ENCODE measurements around the gene ABL2.

ABL2 gene

DNA sequence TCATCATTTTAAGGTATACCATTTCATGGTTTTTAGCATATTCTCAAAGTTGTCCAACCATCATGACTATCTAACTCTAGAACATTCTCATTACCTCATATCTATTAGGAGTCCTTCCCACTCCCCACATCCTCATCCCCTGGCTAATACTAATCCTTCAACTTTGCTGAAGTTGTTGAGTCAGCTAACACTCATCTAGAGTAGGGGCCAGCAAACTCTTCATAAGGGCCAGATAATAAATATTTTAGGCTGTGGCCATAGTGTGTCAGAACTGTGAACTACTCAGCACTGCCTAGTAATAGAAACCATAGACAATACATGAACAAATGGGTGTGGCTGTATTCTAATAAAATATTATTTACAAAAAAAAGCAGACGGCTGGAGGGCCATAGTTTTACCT lies 104.6 kb downstream of the ABL2 start:
- no peak for DNase-seq (ENCODE audit: low read depth)
- TF ChIP-seq, protein P1, sequence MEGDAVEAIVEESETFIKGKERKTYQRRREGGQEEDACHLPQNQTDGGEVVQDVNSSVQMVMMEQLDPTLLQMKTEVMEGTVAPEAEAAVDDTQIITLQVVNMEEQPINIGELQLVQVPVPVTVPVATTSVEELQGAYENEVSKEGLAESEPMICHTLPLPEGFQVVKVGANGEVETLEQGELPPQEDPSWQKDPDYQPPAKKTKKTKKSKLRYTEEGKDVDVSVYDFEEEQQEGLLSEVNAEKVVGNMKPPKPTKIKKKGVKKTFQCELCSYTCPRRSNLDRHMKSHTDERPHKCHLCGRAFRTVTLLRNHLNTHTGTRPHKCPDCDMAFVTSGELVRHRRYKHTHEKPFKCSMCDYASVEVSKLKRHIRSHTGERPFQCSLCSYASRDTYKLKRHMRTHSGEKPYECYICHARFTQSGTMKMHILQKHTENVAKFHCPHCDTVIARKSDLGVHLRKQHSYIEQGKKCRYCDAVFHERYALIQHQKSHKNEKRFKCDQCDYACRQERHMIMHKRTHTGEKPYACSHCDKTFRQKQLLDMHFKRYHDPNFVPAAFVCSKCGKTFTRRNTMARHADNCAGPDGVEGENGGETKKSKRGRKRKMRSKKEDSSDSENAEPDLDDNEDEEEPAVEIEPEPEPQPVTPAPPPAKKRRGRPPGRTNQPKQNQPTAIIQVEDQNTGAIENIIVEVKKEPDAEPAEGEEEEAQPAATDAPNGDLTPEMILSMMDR (conservative IDR thresholded peaks at IDR 0.05; ENCODE audit: low read depth, low read length), result no peak
- H3K4me3 ChIP-seq (ENCODE audit: low read length), result no peak overlapping the region

DNA sequence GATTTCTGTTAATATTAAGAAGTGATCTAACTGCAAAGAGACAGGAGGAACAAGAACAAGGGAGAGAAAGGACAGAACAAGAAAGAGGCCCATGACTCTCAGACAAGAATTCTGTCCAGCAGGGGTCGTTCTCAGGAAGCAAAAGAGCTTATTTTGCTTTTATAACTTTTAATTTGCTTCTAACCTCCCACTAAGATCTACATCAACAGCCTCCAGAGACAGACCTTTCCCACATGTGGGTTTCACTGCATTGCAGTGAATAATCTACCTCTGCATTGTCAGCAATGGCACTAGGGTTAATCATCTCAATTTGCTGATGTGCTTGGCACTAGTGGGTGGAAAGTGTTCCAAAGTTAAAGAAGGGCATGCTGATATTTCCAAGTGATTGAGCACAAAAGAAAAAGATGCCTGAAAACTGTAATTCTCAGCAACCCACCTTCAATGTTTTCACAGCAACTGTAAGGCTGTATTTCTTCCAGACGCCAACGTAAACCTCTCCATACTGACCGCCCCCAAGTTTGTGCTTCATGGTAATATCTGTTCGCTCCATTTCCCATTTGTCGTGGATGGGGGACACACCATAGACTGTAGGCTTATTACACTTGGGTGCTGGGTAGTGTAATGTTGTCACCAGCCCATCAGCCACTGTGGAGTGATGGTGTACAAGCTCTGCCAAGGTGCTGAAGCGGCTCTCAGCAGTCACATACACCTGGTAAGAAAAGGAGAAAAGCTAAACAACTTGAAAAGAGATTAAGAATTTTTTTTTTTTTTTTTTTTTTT lies 108.1 kb downstream of the ABL2 start:
- no peak for DNase-seq (ENCODE audit: low read depth)
- no peak overlapping the region for H3K4me3 ChIP-seq (ENCODE audit: low read length)
- TF ChIP-seq, protein P1 (conservative IDR thresholded peaks at IDR 0.05; ENCODE audit: low read depth, low read length), result peak; percentile 53

DNA sequence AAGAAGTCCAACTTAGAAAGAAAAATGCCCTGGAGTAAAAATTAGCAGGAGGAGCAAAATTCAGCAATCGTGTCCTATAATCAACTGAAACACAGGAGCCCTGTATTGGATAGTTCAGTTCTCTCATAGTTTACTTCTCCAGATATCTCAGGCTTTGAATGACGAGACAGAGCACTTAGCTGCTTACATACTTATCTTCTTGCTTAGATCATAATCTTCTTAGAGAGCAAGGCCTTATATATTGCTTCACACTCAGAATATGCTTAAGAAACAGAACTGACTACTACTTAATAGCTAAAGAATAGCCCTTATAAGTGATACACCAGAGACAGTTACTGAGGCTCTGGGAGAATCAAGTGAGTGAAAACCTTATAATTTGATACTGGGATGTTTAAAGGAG lies 108.7 kb downstream of the ABL2 start:
- TF ChIP-seq, protein P1 (conservative IDR thresholded peaks at IDR 0.05; ENCODE audit: low read depth, low read length), result no peak
- no peak for DNase-seq (ENCODE audit: low read depth)
- no peak overlapping the region for H3K4me3 ChIP-seq (ENCODE audit: low read length)

DNA sequence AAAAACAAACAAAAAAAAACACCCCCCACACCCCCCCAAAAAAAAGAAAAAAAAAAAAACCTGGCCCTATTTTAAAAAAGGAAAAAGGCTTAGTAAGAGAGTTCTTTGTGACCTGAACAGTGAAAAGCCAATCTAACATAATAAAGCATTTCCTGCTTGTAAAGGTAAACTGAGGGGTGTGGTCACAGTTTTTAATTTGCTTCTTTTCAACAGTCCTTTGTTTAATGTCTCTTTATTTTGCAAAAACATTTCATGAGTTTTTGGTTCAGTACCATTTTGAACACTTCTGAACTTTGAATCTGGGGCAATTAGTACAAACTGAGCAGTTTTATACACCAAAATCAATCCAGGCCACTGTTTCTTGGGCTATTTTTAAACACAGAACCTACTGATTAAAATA lies 110.0 kb downstream of the ABL2 start:
- TF ChIP-seq, protein P1 (conservative IDR thresholded peaks at IDR 0.05; ENCODE audit: low read depth, low read length), result no peak
- no peak overlapping the region for H3K4me3 ChIP-seq (ENCODE audit: low read length)
- no peak for DNase-seq (ENCODE audit: low read depth)

DNA sequence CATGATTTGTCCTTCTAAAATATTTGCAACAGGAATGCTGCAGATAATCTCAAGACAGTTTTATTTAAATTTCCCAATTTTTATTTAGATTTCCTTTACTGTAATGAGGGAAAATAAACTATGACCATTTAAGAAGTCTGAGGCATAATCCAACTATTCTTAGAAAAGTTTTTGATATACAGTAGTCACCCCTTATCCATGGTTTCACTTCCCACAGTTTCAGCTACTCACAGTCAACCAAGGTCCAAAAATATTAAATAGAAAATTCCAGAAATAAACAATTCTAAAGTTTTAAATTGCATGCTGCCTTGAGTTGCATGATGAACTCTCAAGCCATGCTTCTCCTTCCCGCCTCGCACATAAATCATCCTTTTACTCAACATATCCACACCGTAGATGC lies 114.3 kb downstream of the ABL2 start:
- no peak for DNase-seq (ENCODE audit: low read depth)
- no peak overlapping the region for H3K4me3 ChIP-seq (ENCODE audit: low read length)
- TF ChIP-seq, protein P1 (conservative IDR thresholded peaks at IDR 0.05; ENCODE audit: low read depth, low read length), result no peak

DNA sequence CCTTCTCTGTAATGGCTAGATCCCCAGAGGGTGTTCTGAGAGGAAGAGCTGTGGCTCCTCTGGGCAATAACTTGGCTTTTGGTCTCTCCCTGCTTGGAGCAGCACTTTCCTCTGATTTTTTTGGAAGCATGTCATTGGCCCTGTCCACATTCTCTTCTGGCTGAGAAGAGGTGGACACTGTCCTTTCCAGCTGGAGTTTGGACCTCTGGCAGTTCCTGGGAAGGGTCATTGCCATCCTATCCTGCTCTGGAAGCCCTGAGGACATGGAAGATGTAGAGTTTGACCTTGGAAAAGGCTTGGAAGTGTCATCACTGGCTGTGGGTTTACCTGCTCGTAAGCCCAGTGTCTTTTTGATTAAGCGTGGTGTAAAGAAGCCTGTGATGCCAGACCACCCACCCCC lies 120.8 kb downstream of the ABL2 start:
- DNase-seq (ENCODE audit: low read depth), result no peak
- TF ChIP-seq, protein P1 (conservative IDR thresholded peaks at IDR 0.05; ENCODE audit: low read depth, low read length), result no peak
- no peak overlapping the region for H3K4me3 ChIP-seq (ENCODE audit: low read length)
